Measurements from ENCODE around the gene TMEM135. TPM values are rescaled to one million over a fixed set of nuclear protein-coding genes. Genes with fewer than 3 reads are reported as not detected.

Gene TMEM135
- total and polyA plus RNA-seq, 7 experiments from 2014 or later = 3.4 to 26.8 (median 10.6) TPM

- Mint-ChIP-seq H3K36me3 (peaks cover 0 to 26% (median 16%) of the 10 kb centered on the region in 5 donors), H3K27me3 (peaks cover 0 to 14% (median 0%) of the 10 kb centered on the region in 5 donors), H3K27ac (peak overlapping the region; percentile 77 to 96 (median 93)), H3K9me3 (peaks cover 0 to 4% (median 0%) of the 10 kb centered on the region in 11 donors), H3K4me1 (peaks cover 37 to 68% (median 58%) of the 10 kb centered on the region in 7 donors), H3K4me3 (peak overlapping the region; percentile 92 to 99 (median 97))
- intact Hi-C loops (cut with micrococcal nuclease) = loop anchor here (5.0 to 10.0 kb wide), 7 partner anchors 59 to 1299 kb away; partner anchors contain the start of genes CTSC (in 1 of the 2), HIKESHI (in 1 of the 2), ME3 (in 1 of the 2) and PICALM (in 1 of the 2)
- no peaks in the 10 kb centered on the region for H3K27me3 ChIP-seq (ENCODE audit: control insufficient read depth in 2 of 2, insufficient read depth in 2 of 2, low read length in 2 of 2)
- H3K4me3 ChIP-seq (ENCODE audit: low read length) = peak overlapping the region; percentile 97
- POLR2A ChIA-PET = no interaction called here
- ATAC-seq = no peak
- peaks cover 0 to 4% (median 0%) of the 10 kb centered on the region in 3 experiments for H3K36me3 ChIP-seq (ENCODE audit: control insufficient read depth in 2 of 3, insufficient read depth in 3 of 3, low read length in 3 of 3)
- H3K4me1 ChIP-seq (ENCODE audit: control insufficient read depth in 2 of 2, insufficient read depth in 2 of 2, low read length in 2 of 2) = peaks cover 11 to 15% of the 10 kb centered on the region in 2 donors
- H3K9me3 ChIP-seq (ENCODE audit: control insufficient read depth in 2 of 3, low read length in 3 of 3) = no peaks in the 10 kb centered on the region
- H3K27ac ChIP-seq (ENCODE audit: low read depth, low read length) = peak overlapping the region; percentile 69
- CTCF ChIA-PET = interaction anchor here (1.2 kb wide), 1 partner anchor 43 kb away, joined by 3 read pairs; no protein-coding TSS in a partner anchor
- no peak for DNase-seq
Measured at GRCh38 chr11:87038235-87038977, 672 bp downstream of the TMEM135 start.

DNA sequence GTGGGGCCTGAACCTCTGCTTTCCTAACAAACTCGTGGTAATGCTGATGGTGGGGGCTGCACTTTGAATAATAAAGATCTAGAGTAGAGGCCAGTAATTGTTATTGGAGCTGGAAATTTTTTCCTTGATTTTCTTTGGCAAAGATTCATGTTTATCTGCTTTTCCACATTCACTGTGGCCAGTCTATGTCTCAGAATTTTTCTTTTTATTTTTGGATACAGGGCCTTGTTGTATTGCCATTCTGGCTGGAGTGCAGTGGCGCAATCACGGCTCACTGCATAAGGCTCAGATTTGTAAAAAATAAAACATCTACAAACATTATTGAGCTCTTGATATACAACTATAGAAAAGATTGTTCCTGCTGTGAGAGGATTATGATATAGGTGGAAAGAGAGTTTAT is 1.6 kb downstream of the TMEM135 start:
- intact Hi-C loops (cut with micrococcal nuclease) = loop anchor here (5.0 to 10.0 kb wide), 7 partner anchors 58 to 1298 kb away; partner anchors contain the start of genes CTSC (in 1 of the 2), HIKESHI (in 1 of the 2), ME3 (in 1 of the 2) and PICALM (in 1 of the 2)
- POLR2A ChIA-PET = no interaction called here
- H3K27ac Mint-ChIP-seq = peak overlapping the region in 3 of 9 donors; percentile 9 to 85 (median 77)

GRCh38 chr11:87043894-87044293 is 6.2 kb downstream of the TMEM135 start:
- H3K4me1 ChIP-seq (ENCODE audit: control insufficient read depth in 2 of 2, insufficient read depth in 2 of 2, low read length in 2 of 2) = peaks cover 7 to 10% of the 10 kb centered on the region in 2 donors
- H3K9me3 Mint-ChIP-seq = peaks cover 0 to 7% (median 2%) of the 10 kb centered on the region in 11 donors
- CTCF ChIA-PET = no interaction called here
- no peaks in the 10 kb centered on the region for H3K27me3 Mint-ChIP-seq
- ATAC-seq (no peak), DNase-seq (no peak)
- H3K36me3 Mint-ChIP-seq = peaks cover 5 to 46% (median 44%) of the 10 kb centered on the region in 5 donors
- no peak overlapping the region for H3K4me3 Mint-ChIP-seq
- no peak overlapping the region for H3K27ac ChIP-seq (ENCODE audit: low read depth, low read length)
- H3K9me3 ChIP-seq (ENCODE audit: control insufficient read depth in 2 of 3, low read length in 3 of 3) = no peaks in the 10 kb centered on the region
- no peak overlapping the region for H3K27ac Mint-ChIP-seq
- no peaks in the 10 kb centered on the region for H3K27me3 ChIP-seq (ENCODE audit: control insufficient read depth in 2 of 2, insufficient read depth in 2 of 2, low read length in 2 of 2)
- POLR2A ChIA-PET = no interaction called here
- H3K4me3 ChIP-seq (ENCODE audit: low read length) = no peak overlapping the region
- H3K4me1 Mint-ChIP-seq = peaks cover 22 to 36% (median 33%) of the 10 kb centered on the region in 7 donors
- peaks cover 0 to 5% (median 0%) of the 10 kb centered on the region in 3 experiments for H3K36me3 ChIP-seq (ENCODE audit: control insufficient read depth in 2 of 3, insufficient read depth in 3 of 3, low read length in 3 of 3)
- intact Hi-C loops (cut with micrococcal nuclease) = no loop called here

More for the DNA sequence above, 1.6 kb downstream of the TMEM135 start:
- Histone ChIP-seq H3K36me3 (ENCODE audit: control insufficient read depth in 2 of 3, insufficient read depth in 3 of 3, low read length in 3 of 3) (peaks cover 0 to 9% (median 0%) of the 10 kb centered on the region in 3 experiments), H3K27me3 (ENCODE audit: control insufficient read depth in 2 of 2, insufficient read depth in 2 of 2, low read length in 2 of 2) (no peaks in the 10 kb centered on the region), H3K27ac (ENCODE audit: low read depth, low read length) (no peak overlapping the region), H3K9me3 (ENCODE audit: control insufficient read depth in 2 of 3, low read length in 3 of 3) (no peaks in the 10 kb centered on the region), H3K4me3 (ENCODE audit: low read length) (no peak overlapping the region), H3K4me1 (ENCODE audit: control insufficient read depth in 2 of 2, insufficient read depth in 2 of 2, low read length in 2 of 2) (peaks cover 11 to 15% of the 10 kb centered on the region in 2 donors)
- H3K27me3 Mint-ChIP-seq = peaks cover 0 to 6% (median 0%) of the 10 kb centered on the region in 5 donors
- H3K4me1 Mint-ChIP-seq = peaks cover 37 to 68% (median 58%) of the 10 kb centered on the region in 7 donors
- CTCF ChIA-PET = no interaction called here
- peak overlapping the region; percentile 92 to 99 (median 97) for H3K4me3 Mint-ChIP-seq
- H3K9me3 Mint-ChIP-seq = peaks cover 0 to 4% (median 0%) of the 10 kb centered on the region in 11 donors
- no peak for DNase-seq
- peaks cover 0 to 32% (median 24%) of the 10 kb centered on the region in 5 donors for H3K36me3 Mint-ChIP-seq
- no peak for ATAC-seq

- POLR2A ChIA-PET = no interaction called here
- CTCF ChIA-PET = no interaction called here
- Mint-ChIP-seq H3K27me3 (no peaks in the 10 kb centered on the region), H3K27ac (no peak overlapping the region), H3K9me3 (peaks cover 0 to 7% (median 2%) of the 10 kb centered on the region in 11 donors), H3K4me3 (no peak overlapping the region), H3K36me3 (peaks cover 5 to 39% (median 28%) of the 10 kb centered on the region in 5 donors), H3K4me1 (peaks cover 0 to 8% (median 7%) of the 10 kb centered on the region in 7 donors)
- Histone ChIP-seq H3K27me3 (ENCODE audit: control insufficient read depth in 2 of 2, insufficient read depth in 2 of 2, low read length in 2 of 2) (no peaks in the 10 kb centered on the region), H3K36me3 (ENCODE audit: control insufficient read depth in 2 of 3, insufficient read depth in 3 of 3, low read length in 3 of 3) (peaks cover 0 to 5% (median 0%) of the 10 kb centered on the region in 3 experiments), H3K4me3 (ENCODE audit: low read length) (no peak overlapping the region), H3K4me1 (ENCODE audit: control insufficient read depth in 2 of 2, insufficient read depth in 2 of 2, low read length in 2 of 2) (no peaks in the 10 kb centered on the region), H3K27ac (ENCODE audit: low read depth, low read length) (no peak overlapping the region), H3K9me3 (ENCODE audit: control insufficient read depth in 2 of 3, low read length in 3 of 3) (no peaks in the 10 kb centered on the region)
- no peak for ATAC-seq
- intact Hi-C loops (cut with micrococcal nuclease) = no loop called here
- no peak for DNase-seq
Measured at GRCh38 chr11:87046824-87047223, 9.1 kb downstream of the TMEM135 start.

GRCh38 chr11:87056091-87056490 is 18.4 kb downstream of the TMEM135 start:
- ChIA-PET POLR2A (no interaction called here), CTCF (no interaction called here)
- H3K4me3 ChIP-seq (ENCODE audit: low read length) = no peak overlapping the region
- H3K27me3 ChIP-seq (ENCODE audit: control insufficient read depth in 2 of 2, insufficient read depth in 2 of 2, low read length in 2 of 2) = no peaks in the 10 kb centered on the region
- Mint-ChIP-seq H3K27ac (peak overlapping the region in 1 of 9 donors; percentile 12), H3K27me3 (no peaks in the 10 kb centered on the region), H3K9me3 (peaks cover 0 to 4% (median 0%) of the 10 kb centered on the region in 11 donors), H3K36me3 (peaks cover 0 to 22% (median 16%) of the 10 kb centered on the region in 5 donors), H3K4me1 (peaks cover 0 to 18% (median 12%) of the 10 kb centered on the region in 7 donors), H3K4me3 (no peak overlapping the region)
- H3K4me1 ChIP-seq (ENCODE audit: control insufficient read depth in 2 of 2, insufficient read depth in 2 of 2, low read length in 2 of 2) = no peaks in the 10 kb centered on the region
- H3K9me3 ChIP-seq (ENCODE audit: control insufficient read depth in 2 of 3, low read length in 3 of 3) = no peaks in the 10 kb centered on the region
- no peak for ATAC-seq
- intact Hi-C loops (cut with micrococcal nuclease) = no loop called here
- no peaks in the 10 kb centered on the region for H3K36me3 ChIP-seq (ENCODE audit: control insufficient read depth in 2 of 3, insufficient read depth in 3 of 3, low read length in 3 of 3)
- DNase-seq = no peak
- H3K27ac ChIP-seq (ENCODE audit: low read depth, low read length) = no peak overlapping the region

DNA sequence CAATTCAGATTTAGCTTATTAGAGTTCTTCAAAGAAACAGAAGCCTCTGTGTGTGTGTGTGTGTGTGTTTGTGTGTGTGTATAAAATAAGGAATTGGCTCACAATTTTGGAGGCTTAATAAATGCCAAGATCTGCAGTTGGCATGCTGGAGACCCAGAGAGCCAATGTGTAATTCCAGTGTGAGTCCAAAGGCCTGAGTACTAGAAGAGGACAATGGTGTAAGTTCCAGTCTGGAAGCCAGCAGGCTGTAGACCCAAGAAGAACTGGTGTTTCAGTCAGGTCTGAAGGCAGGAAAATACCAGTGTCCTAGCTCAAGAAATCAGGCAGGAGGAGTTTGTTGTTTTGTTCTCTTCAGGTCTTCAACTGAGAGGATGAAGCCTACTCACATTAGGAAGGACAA is 20.0 kb downstream of the TMEM135 start:
- Histone ChIP-seq H3K36me3 (ENCODE audit: control insufficient read depth in 2 of 3, insufficient read depth in 3 of 3, low read length in 3 of 3) (no peaks in the 10 kb centered on the region), H3K4me1 (ENCODE audit: control insufficient read depth in 2 of 2, insufficient read depth in 2 of 2, low read length in 2 of 2) (no peaks in the 10 kb centered on the region), H3K27me3 (ENCODE audit: control insufficient read depth in 2 of 2, insufficient read depth in 2 of 2, low read length in 2 of 2) (no peaks in the 10 kb centered on the region), H3K4me3 (ENCODE audit: low read length) (no peak overlapping the region), H3K9me3 (ENCODE audit: control insufficient read depth in 2 of 3, low read length in 3 of 3) (no peaks in the 10 kb centered on the region), H3K27ac (ENCODE audit: low read depth, low read length) (no peak overlapping the region)
- no peak for DNase-seq
- H3K27ac Mint-ChIP-seq = peak overlapping the region in 2 of 9 donors; percentile 12 to 48
- no peak overlapping the region for H3K4me3 Mint-ChIP-seq
- ChIA-PET CTCF (no interaction called here), POLR2A (no interaction called here)
- H3K4me1 Mint-ChIP-seq = peaks cover 5 to 22% (median 14%) of the 10 kb centered on the region in 7 donors
- intact Hi-C loops (cut with micrococcal nuclease) = no loop called here
- no peak for ATAC-seq
- no peaks in the 10 kb centered on the region for H3K27me3 Mint-ChIP-seq
- H3K9me3 Mint-ChIP-seq = peaks cover 0 to 4% (median 0%) of the 10 kb centered on the region in 11 donors
- H3K36me3 Mint-ChIP-seq = peaks cover 3 to 27% (median 22%) of the 10 kb centered on the region in 5 donors
